Measurements from ENCODE around the gene HLA-DRB1.
"Not testable (repeated sequence)": the region's sequence is repeated elsewhere in the genome, so short reads cannot be mapped to it uniquely, and the experiment has no call there.

The HLA-DRB1 gene

DNA sequence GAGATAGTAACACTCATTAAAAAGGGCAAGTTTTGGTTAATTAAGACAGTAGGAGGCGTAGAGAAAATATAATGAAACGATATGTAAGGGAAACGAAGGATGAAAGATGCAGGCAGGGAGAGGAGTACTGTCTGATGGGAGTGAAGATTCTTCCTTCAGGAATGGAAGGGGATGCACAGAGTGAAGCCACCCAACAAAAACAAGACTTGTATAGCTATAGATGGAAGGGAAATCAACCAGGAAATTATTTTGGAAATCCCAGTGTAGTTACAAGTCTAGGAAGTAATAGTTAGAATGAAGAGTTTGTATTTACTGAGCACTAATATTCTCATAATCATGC lies 19.7 kb upstream of the HLA-DRB1 start:
- DNase-seq (ENCODE audit: low spot score), result no peak

DNA sequence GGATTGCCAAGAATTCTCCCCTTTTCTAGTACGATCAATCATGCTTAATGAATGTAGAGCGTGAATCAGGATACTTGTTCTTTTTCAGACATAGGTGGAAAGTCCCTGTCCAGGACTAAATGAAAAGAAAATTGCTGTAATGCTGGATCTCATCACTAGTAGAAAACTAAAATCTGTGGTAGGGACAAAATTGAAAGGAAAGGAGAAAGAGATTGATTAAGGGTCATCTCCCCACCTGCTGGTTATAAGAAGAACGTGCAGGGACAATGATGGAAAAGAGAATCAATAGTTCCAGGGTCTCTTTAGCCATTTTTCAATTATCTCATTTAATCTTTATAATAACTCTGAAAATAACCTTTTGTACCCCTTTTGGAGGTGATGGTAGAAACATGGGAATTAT lies 18.7 kb upstream of the HLA-DRB1 start:
- no peak for DNase-seq (ENCODE audit: low spot score)

DNA sequence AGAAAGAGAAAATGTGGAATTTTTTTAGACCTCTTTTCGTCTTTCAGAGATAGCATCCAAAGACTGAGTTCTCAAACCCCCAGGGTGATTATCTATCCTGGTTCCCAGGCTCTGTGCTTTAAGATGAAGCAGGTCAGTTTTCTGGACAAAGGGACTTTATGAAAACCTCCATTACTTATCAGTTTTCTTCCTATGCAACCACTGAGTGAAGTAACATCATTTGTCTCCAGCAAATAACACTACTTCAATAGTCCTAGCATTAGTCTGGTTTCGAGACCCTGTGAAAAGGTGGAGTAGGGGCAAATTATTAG lies 18.3 kb upstream of the HLA-DRB1 start:
- no peak for DNase-seq (ENCODE audit: low spot score)

DNA sequence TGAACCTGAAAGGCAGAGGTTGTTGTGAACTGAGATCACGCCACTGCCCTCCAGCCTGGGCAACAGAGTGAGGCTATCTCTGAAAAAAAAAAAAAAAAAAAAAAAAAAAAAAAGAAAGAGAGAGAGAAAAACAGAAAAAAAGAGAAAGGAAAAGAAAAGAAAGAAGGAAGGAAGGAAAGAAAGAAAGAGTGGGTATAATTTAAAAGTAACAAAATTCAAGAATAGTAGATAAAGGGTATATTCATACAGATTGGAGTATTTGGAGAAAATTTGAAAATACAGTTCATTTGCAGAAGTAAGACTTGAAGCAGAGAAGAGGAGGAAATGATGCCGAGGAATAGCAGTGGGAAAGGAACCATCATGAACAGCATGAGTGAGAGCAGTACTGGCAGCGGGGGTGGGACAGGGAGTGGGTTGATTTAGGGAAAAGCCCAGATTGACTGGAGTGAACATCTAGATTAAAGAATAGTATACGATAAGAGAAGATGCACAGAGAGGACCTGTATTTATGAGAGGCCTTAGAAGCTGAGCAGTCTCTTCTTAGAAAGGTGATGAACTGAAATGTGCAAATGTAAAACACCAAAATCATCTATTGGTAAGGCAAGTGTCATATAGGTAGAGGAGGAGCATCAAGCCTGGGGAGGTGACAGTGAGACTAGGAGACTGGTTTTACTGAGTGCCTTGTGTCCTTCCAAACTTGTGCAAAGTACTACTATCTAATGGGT lies 17.8 kb upstream of the HLA-DRB1 start:
- no peak for DNase-seq (ENCODE audit: low spot score)

DNA sequence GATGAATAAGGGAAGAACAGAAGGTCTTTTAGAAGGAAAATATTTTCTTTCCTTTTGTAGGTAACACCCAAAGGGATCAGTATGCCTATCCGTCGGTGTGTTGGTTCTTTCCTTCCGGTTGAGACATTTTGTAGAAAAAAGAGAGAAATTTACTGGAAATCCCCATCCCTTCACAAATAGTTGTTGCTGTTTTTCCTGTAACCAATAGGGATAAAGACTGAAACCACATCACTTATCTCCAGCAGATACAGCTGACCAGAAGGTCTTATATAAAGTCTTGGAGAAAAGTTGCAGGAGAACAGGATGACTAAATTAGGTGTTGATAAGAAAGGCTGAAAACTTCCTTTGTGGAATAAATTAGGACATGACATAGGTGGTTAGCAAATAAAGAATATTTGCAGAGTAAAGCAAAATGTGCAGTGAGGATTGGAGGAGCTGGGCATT lies 14.8 kb upstream of the HLA-DRB1 start:
- no peak for DNase-seq (ENCODE audit: low spot score)

DNA sequence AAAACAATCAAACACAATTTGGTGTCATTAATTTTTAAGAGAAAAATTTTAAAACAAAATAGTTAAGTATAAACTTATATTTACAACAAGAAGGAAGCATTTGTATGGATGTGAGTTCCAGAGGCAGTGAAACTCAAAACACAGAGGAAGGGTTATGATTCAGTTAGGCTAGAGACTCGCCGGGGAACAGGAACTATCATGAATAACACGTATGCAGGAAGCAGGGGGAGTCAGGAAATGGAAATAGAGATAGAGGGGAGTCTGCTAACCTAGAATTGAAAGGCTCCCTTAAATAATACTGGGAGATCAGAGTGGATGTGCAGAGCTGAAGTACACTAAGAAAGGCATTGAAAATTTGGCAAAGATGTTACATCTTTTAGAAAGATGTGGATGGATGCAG lies 14.2 kb upstream of the HLA-DRB1 start:
- DNase-seq (ENCODE audit: low spot score), result no peak

DNA sequence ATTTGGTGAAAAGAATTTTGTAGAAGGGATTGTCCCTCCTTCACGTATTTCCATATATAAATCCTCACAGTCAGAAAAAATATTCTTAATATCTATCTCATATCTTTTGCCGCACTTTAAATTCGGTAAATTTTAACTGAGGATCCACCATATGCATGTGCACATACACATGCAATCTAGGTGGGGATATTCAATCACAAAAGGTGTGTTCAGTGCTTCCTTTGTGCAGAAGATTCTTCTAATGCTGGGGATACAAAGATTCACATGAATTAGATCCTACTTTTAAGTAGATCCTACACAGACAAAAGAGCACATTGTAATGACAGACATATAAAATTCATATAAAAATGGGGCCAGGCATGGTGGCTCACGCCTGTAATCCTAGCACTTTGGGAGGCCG lies 13.6 kb upstream of the HLA-DRB1 start:
- no peak for DNase-seq (ENCODE audit: low spot score)

DNA sequence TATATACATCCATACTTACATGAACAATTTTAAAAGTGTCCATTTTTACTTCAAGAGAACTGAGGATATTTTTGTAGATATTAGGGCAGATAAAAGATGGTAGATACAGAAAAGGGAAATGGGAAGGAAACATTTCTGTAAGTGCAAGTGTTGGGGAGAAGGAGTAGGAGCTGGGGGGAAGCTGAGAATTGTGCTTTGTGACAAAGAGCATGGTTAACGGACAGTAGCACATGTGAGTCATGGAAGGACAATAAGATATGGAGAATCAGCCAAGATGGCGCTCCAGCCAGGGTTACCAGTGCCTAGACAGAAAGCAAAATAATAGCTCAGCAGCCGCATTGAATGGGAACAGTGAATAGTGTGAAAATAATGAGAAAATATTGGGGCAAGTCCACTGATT lies 12.7 kb upstream of the HLA-DRB1 start:
- DNase-seq (ENCODE audit: low spot score), result no peak

DNA sequence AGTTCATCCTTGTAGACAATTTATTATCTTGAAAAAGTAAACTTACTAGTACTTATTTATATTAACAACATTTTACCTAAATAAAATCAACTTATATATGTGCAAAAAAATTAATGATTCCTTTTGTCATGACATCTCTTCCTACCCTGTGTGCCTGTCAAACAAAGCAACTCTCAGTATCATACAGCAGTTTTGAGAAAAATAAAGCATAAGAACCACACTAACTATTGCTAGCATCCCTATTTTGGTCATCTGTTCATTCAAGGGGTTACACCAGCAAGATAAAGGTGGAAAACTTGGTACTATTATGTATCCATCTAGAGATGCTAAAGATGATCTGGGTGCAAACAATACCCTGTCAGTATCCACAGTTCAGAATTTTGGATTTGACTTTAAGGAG lies 7.4 kb upstream of the HLA-DRB1 start:
- DNase-seq (ENCODE audit: low spot score), result no peak

DNA sequence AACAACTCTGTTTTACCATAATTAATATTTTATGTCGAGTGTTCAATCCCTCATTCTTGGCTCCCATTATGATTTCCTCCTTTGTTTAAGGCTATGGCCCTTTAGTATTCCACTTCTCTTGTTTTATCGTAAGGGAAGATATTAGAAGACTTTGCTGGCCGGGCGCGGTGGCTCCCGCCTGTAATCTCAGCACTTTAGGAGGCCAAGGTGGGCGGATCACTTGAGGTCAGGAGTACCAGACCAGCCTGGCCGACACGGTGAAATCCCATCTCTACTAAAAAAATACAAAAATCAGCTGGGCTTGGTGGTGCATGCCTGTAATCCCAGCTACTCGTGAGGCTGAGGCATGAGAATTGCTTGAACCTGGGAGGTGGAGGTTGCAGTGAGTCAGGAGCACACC lies 1.1 kb upstream of the HLA-DRB1 start:
- DNase-seq (ENCODE audit: low spot score), result not testable (repeated sequence)

DNA sequence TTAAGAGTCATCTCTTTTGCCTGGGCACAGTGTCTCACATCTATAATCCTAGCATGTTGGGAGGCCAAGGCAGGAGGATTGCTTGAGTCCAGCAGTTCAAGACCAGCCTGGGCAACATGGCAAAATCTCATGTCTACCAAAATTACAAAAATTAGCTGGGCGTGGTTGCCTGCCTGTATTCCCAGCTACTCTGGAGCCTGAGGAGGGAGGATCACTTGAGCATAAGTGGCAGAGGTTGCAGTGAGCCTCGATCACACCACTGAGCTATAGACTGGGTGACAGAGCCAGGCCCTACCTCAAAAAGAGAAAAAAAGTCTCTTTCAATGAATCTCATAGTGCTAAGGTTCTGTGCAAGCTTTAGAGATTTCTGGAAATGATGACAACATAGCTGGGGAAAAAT lies 1.5 kb downstream of the HLA-DRB1 start:
- DNase-seq (ENCODE audit: low spot score), result no peak

DNA sequence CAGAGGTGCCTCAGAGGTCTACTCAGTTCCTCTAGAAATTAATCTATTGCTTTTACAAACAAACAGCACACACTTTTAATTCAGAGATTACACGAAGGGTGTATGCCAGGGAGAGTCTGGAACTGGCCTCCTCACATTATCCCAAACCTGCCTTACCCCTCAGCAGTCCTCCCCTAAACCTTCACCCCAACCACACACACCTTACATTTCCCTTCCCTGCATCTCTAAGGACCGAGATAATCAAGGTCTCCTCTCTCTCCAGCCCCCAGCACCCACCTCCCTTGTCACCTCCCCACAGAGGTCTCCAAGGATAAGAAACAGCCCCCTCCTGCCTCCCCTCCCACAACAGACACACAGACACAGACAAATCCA lies 6.1 kb downstream of the HLA-DRB1 start:
- DNase-seq (ENCODE audit: low spot score), result no peak

DNA sequence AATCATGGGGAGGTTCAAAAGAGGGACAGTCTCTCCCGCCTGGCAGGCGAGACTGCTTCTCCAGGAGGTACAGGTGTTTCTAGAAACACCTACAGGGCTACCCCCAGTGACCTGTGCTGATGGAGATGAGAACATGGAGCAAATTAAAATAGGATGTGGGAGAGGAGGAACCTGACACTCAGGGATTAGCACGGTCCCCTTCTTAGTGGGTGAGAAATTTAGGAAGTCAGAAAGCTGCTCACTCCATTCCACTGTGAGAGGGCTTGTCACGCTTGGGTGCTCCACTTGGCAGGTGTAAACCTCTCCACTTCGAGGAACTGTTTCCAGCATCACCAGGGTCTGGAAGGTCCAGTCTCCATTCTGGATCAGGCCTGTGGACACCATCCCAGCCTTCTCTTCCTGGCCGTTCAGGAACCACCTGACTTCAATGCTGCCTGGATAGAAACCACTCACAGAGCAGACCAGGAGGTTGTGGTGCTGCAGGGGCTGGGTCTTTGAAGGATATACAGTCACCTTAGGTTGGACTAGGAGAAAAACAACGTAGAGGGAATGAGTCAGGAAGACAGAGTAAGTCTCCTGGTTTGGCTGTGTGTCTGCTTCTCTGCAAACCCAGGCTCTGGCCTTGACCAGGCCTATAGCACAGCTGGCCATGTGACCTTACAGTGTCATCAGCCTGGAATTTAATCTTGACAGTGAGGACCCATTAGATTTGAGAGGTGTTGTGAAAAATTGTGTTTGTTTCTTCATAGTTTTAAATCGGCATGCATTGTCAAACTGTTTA lies 8.1 kb downstream of the HLA-DRB1 start:
- DNase-seq (ENCODE audit: low spot score), result no peak

DNA sequence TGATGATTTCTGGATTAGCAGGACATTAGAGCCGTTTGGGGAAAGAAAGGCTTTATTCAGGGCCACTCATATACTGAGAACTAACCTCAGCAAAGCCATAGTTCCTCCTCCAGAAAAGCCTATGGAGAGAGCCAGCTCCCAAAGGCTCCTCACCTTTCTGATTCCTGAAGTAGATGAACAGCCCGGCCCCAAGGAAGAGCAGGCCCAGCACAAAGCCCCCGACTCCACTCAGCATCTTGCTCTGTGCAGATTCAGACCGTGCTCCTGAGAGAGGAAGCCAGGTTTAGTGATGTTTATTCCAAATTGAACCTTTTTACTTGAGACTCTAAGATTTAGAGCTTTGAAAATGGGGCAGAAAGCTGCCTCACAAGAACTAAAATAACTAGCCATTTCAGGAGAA lies 9.1 kb downstream of the HLA-DRB1 start:
- no peak for DNase-seq (ENCODE audit: low spot score)

DNA sequence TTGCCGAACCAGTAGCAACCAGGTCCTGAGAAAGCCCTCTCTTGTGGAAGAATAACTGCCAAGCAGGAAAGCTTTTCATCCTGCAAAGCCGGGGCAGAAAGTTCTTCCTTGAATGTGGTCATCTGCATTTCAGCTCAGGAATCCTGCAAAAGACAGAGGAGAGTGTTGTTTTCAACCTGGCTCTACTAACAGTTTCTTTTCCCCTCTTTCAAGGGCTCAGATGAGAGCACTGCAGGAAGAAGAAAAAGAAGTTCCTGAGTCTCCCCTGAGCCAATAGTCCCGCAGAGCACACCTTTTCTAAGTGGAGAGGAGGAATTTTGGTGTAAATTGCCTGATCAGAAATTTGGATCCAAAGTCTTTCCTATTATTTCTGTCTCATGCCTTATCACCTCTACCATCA lies 10.7 kb downstream of the HLA-DRB1 start:
- DNase-seq (ENCODE audit: low spot score), result no peak

DNA sequence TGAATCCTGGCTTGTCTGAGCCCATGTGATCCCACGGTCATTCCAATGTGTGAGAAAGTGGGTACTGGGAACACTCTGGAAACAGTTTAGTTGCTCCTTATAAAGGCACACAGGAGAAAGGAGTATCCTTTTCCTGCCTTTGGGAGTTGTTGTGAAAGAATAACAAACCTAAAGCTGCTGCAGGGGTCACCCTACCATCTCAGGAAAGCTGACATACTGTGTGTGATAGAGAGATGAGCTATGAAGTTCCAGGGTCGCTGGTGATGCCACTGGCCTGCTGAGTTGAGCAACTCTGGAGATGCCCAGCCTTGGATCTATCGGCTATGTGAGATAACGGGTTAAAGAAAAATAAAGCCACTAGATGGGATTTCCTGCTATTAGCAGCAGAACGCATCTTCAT lies 12.2 kb downstream of the HLA-DRB1 start:
- not testable (repeated sequence) for DNase-seq (ENCODE audit: low spot score)

DNA sequence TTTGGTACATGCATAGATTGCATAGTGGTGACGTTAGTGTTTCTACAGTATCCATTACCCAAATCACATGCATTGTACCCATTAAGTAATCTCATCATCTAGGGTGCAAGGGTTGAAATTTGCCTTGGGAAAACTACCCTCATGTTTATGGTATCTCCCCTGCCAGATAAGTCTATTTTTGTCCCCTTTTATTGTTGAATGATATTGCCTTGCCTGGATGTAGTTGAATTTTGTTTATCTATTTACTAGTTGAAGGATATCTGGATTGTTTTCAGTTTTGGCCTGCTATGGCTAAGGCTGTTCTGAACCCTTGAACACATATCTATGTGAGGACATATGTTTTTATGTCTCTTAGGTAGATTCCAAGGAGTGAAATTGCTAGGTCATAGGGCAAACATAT lies 13.4 kb downstream of the HLA-DRB1 start:
- DNase-seq (ENCODE audit: low spot score), result no peak

DNA sequence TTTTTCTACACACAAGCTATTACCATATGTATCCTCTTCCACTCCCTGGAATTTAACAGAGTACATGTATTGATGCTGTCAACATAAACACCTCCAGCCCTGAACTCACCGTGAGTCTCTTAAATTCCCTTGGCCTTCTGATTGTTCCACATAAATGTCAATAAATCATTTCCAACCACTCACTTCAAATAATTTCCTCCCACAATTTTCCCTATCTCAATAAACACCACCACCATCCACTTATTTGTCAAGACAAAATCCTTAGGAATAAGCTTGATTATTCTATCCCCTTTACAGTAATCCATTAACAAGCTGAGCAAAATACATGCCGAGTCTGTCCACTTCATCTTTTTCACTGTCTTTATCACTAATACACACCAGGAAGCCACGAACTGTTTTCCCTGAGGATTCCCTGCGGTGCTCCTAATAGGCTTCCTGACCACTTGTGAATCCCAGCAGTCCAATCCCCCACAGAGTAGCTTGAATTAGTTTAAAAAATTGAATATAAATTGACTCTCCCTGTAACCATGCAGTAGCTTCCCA lies 19.2 kb downstream of the HLA-DRB1 start:
- no peak for DNase-seq (ENCODE audit: low spot score)

DNA sequence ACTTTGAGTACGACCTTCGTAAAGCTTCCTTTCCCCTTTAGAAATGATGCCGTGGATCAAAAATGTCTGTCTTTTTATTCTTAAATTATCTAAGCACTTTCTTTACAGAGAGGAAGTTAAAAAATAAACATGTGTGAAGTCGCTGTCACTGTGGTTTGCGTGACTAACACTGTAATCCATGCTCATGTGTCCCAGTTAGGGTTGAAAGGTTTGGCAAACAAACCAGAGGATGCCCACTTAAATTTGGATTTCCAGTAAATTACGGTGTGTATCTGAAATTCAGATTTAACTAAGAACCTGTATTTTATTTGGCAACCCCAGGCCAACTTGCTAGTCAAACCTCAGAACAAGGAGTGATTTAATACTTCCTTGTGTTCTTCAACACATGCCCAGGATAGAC lies 21.1 kb downstream of the HLA-DRB1 start:
- DNase-seq (ENCODE audit: low spot score), result no peak

DNA sequence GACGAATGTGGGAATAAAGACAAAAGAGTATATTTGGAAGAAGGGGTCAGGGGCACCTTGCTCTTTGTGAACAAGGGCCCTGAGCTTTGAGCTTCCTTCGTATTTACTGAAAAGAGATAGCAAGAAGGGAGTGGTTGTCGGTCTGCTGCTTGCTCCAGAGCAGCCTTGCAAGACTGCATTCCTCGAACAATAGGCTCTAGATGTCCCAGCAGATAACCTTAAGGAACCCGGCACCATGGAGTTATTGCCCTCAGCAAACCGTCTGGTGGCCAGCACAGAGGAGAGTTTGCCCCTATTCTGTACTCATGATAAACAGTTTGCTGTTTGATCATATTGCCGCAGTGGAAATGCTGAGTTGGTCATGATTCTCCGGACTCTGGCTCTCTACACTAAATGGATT lies 22.7 kb downstream of the HLA-DRB1 start:
- DNase-seq (ENCODE audit: low spot score), result no peak

DNA sequence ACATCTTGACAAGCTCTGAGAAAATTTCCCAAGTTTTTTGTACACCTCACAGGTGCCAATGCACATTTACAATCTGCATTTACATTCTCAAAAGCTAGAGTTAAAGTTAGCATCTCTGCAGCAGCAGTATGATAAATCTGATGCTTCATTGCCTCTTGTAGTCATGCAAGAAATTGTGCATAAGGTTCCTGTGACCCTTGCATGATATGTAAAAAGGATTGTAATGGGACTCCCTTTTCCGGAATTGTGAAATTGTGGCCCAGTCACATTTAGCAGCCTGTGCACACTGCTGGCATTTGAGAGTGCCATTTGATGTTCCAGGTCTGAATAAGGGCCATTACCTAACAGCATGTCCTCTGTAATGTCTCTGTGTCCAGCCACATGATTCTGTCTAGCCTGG lies 24.1 kb downstream of the HLA-DRB1 start:
- DNase-seq (ENCODE audit: low spot score), result no peak

DNA sequence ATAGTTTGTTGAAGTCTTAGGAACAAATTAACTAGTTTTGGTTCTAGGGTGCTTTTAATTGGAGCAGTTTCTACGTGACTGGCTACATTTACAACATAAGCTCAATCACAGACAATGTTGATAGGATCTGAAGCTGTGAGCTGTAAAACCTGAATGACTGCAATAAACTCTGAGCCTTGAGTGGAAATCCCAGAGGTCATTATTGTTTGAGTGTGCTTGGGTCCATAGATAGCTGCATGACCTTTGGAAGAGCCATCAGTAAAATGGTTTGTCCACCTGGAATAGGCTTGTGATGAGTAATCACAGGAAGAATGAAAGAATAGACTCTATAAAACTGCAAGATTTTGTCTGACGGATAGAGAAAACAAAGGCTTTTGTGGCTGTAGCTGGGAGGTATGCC lies 26.7 kb downstream of the HLA-DRB1 start:
- no peak for DNase-seq (ENCODE audit: low spot score)

DNA sequence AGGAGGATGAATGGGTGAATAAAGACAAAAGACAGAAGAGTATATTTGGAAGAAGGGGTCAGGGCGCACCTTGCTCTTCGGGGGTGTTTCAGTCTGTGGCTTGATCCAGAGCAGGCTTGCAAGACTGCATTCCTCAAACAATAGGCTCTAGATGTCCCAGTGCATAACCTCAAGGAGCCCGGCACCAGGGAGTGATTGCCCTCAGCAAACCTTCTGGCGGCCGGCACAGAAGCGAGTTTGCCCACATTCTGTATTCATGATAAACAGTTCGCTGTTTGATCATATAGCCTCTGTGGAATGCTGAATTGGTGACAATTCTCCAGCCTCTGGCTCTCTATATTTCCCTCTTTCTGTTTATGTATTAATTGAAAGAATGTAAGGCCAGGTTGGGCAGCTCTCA lies 29.9 kb downstream of the HLA-DRB1 start:
- DNase-seq (ENCODE audit: low spot score), result no peak
